A549 (cell line): ENCODE data around the gene UTF1.

Source experiments
- CHD2 ChIP-seq: fragments of 150-350 bp; IDR thresholded peaks from 2 replicates; pipeline ENCODE4 v1.6.1; 2014; ENCODE audit warnings: low read length; ENCODE audit not compliant: partially characterized antibody
- CTCF ChIP-seq: fragments of >200 bp; sonication (Bioruptor Twin); formaldehyde crosslinking; IDR thresholded peaks from 3 replicates; pipeline ENCODE4 v1.5.1; 2016
- GATA3 ChIP-seq: IDR thresholded peaks from 2 replicates; pipeline ENCODE4 v1.6.1; 2012; ENCODE audit warnings: borderline replicate concordance
- MAX ChIP-seq: IDR thresholded peaks from 2 replicates; pipeline ENCODE4 v1.6.1; 2012

- no peak for TF ChIP-seq CHD2
- TF ChIP-seq GATA3 = no peak
- TF ChIP-seq MAX = no peak
- TF ChIP-seq CTCF = no peak
Measured at GRCh38 chr10:133204226-133205015, 25.6 kb upstream of the UTF1 start.
